Adrenal gland (tissue), 5 donors: ENCODE results near the gene SEPTIN10.

Experiments
- POLR2A ChIP-seq, 2 donors: fragments of 450-650 bp; IDR thresholded peaks; one replicate each; pipeline ENCODE4 v1.6.1; 2017; ENCODE audit warnings: antibody characterized with exemption in 2 of 2, mild to moderate bottlenecking in 2 of 2, moderate library complexity in 1 of 2
- TF ChIP-seq, protein P1 (sequence below), 6 experiments: fragments of 450-650 bp in 4 of 6; fragments of 200-600 bp in 2 of 6; sonication (generic) in 1 of 6; IDR thresholded peaks; 1 replicate in 5 of 6; 2 replicates in 1 of 6; pipeline versions ENCODE4 v1.5.1 to v1.8.0; 2016 to 2021; ENCODE audit warnings: antibody characterized with exemption in 6 of 6, mild to moderate bottlenecking in 2 of 6, moderate library complexity in 1 of 6
- donor health status: DM: no; HTN: no; CAD: no.

DNA sequence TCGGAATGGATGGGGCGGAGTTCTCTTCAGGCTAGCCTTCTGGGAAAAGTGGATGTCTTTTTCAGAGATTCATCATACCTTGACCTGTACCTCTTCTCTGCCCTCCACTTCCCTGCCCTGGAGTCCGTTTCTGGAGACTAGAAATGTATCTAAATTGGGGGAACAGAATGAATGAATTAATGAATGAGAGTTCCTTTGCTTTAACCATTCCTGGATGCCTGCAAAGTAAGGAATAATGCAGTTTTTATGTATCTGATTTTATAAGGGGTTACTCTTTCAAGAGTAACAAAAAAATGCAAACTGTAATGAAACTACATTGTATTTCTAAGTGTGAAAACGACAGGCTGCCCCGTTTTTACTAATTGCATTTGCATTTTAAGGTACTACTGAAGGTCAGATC is 2.4 kb upstream of the SEPTIN10 start:
- TF ChIP-seq, protein P1, sequence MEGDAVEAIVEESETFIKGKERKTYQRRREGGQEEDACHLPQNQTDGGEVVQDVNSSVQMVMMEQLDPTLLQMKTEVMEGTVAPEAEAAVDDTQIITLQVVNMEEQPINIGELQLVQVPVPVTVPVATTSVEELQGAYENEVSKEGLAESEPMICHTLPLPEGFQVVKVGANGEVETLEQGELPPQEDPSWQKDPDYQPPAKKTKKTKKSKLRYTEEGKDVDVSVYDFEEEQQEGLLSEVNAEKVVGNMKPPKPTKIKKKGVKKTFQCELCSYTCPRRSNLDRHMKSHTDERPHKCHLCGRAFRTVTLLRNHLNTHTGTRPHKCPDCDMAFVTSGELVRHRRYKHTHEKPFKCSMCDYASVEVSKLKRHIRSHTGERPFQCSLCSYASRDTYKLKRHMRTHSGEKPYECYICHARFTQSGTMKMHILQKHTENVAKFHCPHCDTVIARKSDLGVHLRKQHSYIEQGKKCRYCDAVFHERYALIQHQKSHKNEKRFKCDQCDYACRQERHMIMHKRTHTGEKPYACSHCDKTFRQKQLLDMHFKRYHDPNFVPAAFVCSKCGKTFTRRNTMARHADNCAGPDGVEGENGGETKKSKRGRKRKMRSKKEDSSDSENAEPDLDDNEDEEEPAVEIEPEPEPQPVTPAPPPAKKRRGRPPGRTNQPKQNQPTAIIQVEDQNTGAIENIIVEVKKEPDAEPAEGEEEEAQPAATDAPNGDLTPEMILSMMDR (IDR thresholded peaks at IDR 0.05): no peak
- TF ChIP-seq POLR2A (IDR thresholded peaks at IDR 0.05): no peak
